D721Med (cell line): ENCODE results near the gene PRICKLE3.

ENCODE experiments used
- DNase-seq: peaks from one replicate; pipeline ENCODE4 v3.0.0; 2011; ENCODE audit warnings: low spot score; ENCODE audit not compliant: insufficient read length
- FAIRE-seq: peaks from 2 replicates; lab custom pipeline; 2011; peaks lifted over from hg19 to GRCh38; lab: Jason Lieb, UNC
- TF ChIP-seq, protein P1 (sequence below): IDR thresholded peaks from 2 replicates; pipeline ENCODE4 v1.5.1; 2012; ENCODE audit warnings: mild to moderate bottlenecking, control low read depth; ENCODE audit not compliant: insufficient read depth; ENCODE audit errors: missing control alignments

PRICKLE3 gene

DNA sequence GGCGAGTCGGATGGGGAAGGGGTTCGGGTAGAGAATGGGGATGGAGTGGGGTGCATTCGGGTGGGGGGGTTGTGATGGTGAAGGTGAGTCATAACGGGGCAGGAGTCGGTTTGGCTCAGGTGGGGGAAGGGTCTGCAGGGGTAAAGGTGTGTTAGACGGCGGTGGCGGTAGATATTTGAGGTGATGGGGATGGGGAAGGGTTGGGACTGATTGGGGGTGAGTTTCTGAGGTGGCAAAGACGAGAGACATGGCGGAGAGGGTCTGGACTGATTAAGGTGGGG lies 13.1 kb upstream of the PRICKLE3 start:
- DNase-seq (no peak), FAIRE-seq (no peak)
- TF ChIP-seq, protein P1, sequence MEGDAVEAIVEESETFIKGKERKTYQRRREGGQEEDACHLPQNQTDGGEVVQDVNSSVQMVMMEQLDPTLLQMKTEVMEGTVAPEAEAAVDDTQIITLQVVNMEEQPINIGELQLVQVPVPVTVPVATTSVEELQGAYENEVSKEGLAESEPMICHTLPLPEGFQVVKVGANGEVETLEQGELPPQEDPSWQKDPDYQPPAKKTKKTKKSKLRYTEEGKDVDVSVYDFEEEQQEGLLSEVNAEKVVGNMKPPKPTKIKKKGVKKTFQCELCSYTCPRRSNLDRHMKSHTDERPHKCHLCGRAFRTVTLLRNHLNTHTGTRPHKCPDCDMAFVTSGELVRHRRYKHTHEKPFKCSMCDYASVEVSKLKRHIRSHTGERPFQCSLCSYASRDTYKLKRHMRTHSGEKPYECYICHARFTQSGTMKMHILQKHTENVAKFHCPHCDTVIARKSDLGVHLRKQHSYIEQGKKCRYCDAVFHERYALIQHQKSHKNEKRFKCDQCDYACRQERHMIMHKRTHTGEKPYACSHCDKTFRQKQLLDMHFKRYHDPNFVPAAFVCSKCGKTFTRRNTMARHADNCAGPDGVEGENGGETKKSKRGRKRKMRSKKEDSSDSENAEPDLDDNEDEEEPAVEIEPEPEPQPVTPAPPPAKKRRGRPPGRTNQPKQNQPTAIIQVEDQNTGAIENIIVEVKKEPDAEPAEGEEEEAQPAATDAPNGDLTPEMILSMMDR: no peak

DNA sequence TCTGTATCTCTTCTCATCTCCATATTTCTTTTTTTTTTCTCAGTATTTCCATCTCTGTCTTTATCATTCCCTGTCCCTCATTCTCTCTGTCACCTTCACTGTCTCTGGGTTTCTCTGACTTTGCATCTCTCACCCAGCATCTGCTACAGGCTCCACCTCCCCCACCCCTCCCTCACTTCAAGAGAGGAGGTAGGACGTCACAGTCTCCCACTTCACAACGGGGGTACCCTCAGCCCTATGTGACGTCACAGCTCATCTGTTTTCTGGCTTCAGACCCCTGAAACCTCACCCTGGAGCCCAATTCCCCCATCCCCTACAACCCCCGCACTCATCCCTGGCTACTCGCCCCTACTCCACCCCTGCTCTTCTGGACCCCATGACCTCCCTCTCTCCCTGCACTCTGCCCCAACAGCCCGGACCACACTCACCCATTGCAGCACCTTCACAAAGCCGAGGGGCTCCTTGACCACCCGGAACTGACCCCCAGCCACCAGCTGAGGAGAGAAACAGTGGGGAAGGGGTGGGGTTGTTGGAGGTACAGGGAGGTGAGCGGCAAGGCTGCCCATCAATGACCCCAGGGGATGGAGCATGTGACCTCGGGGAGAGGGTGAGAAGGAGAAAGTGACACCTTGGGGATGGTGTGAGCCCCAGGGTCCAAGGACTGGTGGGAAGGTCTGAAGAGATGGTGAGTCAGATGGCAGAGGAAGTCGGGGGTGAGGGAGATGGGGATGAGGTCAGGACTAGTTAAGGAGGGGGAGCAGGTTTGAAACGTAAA lies 12.6 kb upstream of the PRICKLE3 start:
- TF ChIP-seq, protein P1: no peak
- FAIRE-seq (no peak), DNase-seq (no peak)

DNA sequence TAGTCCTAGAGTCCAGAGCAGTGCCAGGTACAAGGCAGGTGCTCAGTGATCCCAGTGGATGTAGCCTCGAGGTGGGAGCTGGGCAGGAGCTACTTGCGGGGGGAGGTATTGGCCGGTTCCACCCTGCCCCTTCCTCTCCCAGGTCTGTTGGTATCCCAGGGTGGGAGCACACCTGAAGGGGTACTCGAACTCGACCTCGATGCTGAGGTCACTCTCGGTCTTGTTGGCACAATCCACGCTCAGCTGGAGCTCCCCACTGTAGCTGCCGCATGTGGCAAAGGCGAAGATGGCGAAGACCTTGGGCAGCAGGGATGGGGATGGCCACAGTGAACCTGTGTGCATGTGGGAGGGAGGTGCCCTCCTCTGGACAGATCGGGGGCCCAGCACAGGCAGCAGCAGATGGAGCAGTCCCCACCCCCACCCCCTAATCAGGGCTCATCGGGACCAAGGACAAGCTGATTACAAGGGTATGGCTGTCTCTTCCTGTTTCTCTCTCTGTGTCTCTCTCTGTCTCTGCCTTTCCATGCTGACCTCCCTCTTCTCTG lies 11.4 kb upstream of the PRICKLE3 start:
- DNase-seq (peak; percentile 46), FAIRE-seq (peak; percentile 77)

DNA sequence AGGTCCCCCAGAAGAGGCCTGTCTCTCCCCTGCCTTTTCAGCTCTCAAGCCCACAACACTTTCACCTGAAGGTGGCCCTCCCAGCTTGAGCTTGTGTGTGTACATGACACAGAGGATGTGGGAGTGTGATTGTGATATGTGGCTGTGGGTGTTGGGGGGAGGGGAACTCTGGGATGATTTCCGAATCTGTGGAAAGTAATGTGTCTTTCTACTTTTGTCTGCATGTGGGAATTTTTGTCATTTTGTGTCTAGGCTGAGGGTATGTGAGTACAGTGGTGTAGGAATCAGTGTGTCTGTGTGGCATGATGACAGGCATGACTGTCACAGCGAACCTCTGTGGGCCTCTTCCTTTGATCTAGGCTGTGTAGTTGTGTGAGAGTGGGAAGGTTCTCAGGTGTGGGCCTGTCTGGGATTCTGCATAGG lies 7.4 kb upstream of the PRICKLE3 start:
- no peak for DNase-seq
- TF ChIP-seq, protein P1: no peak
- no peak for FAIRE-seq

More for the DNA sequence above, 11.4 kb upstream of the PRICKLE3 start:
- TF ChIP-seq, protein P1: no peak

DNA sequence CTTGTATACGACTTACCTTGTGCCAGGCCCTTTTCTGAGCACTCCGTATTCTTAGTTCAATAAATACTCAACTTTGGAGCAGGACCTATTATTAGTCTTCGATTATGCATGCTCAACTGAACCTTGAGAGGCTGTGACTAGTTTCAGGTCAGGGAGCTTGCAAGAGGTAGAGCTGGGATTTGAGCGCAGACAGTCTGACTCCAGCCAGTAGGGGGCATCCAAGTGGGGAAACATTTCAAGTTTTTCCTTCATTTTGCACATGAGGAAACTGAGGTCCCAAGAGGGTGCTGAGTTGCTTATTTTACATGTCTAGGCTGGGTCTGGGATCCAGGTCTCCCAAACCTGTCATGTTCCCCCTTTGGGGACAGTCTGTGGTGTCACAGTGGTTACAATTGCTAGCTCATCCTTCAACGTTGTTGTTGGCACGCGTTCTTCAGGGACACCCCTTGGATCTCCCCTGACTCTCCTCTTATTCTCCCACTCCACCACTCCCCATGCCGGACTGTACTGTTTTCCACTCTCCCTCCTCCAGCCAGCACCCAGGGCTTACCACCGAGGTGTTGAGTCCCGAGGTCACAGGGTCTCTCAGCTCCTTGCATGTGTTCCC lies 6.7 kb upstream of the PRICKLE3 start:
- TF ChIP-seq, protein P1: peak; percentile 37
- FAIRE-seq (no peak), DNase-seq (no peak)

DNA sequence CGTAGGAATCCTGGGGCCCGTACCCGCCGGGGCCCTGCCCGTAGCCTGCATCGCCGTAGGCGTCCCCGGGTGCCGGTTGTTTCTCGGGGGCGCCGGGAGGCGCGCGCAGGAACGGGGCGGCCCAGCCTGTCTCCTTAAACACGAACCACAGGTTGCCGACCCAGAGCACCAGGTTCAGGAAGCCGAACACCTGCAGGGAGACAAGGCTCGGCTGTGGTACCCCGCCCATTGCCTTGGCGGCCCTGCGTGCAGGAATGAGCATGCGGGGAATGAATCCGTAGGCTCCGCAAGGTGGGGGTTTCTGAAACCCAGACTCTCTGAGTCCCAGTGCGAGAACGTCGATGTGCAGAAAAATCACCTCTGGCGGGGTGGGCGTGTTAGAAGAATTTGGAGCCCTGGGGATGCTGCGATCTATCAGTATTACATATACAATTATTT lies 5.4 kb upstream of the PRICKLE3 start:
- FAIRE-seq: no peak
- DNase-seq: no peak
- TF ChIP-seq, protein P1: no peak
